ENCODE results near the gene MCOLN2. TPM values are rescaled to one million over a fixed set of nuclear protein-coding genes. Genes with fewer than 3 reads are reported as not detected.

Gene MCOLN2
- total RNA-seq, 1 donor from 2014 or later = 0.29 TPM

GRCh38 chr1:84971957-84972356 is 25.0 kb downstream of the MCOLN2 start:
- Mint-ChIP-seq H3K27ac (no peak overlapping the region), H3K36me3 (ENCODE audit: insufficient read depth) (no peaks in the 10 kb centered on the region), H3K9me3 (ENCODE audit: low read depth) (no peaks in the 10 kb centered on the region), H3K4me3 (ENCODE audit: low read depth) (no peak overlapping the region), H3K4me1 (ENCODE audit: low read depth) (no peaks in the 10 kb centered on the region), H3K27me3 (no peaks in the 10 kb centered on the region)
- no peak for TF ChIP-seq CTCF (IDR thresholded peaks at IDR 0.05; ENCODE audit: unreplicated experiment)
- no peak for DNase-seq (ENCODE audit: low spot score, unreplicated experiment)

GRCh38 chr1:84969489-84970250 is 27.2 kb downstream of the MCOLN2 start:
- H3K9me3 Mint-ChIP-seq (ENCODE audit: low read depth) = no peaks in the 10 kb centered on the region
- no peak overlapping the region for H3K4me3 Mint-ChIP-seq (ENCODE audit: low read depth)
- TF ChIP-seq CTCF (IDR thresholded peaks at IDR 0.05; ENCODE audit: unreplicated experiment) = no peak
- H3K27ac Mint-ChIP-seq = no peak overlapping the region
- no peaks in the 10 kb centered on the region for H3K4me1 Mint-ChIP-seq (ENCODE audit: low read depth)
- no peaks in the 10 kb centered on the region for H3K27me3 Mint-ChIP-seq
- H3K36me3 Mint-ChIP-seq (ENCODE audit: insufficient read depth) = no peaks in the 10 kb centered on the region
- DNase-seq (ENCODE audit: low spot score, unreplicated experiment) = no peak

- TF ChIP-seq CTCF (IDR thresholded peaks at IDR 0.05; ENCODE audit: unreplicated experiment) = no peak
- no peak for DNase-seq (ENCODE audit: low spot score, unreplicated experiment)
- Mint-ChIP-seq H3K27ac (no peak overlapping the region), H3K4me1 (ENCODE audit: low read depth) (no peaks in the 10 kb centered on the region), H3K4me3 (ENCODE audit: low read depth) (no peak overlapping the region), H3K27me3 (no peaks in the 10 kb centered on the region), H3K36me3 (ENCODE audit: insufficient read depth) (no peaks in the 10 kb centered on the region), H3K9me3 (ENCODE audit: low read depth) (no peaks in the 10 kb centered on the region)
These were observed 28.0 kb downstream of the MCOLN2 start for GRCh38 chr1:84968865-84969264.

GRCh38 chr1:84968101-84968500 is 28.8 kb downstream of the MCOLN2 start:
- Mint-ChIP-seq H3K9me3 (ENCODE audit: low read depth) (no peaks in the 10 kb centered on the region), H3K36me3 (ENCODE audit: insufficient read depth) (no peaks in the 10 kb centered on the region), H3K4me1 (ENCODE audit: low read depth) (no peaks in the 10 kb centered on the region), H3K4me3 (ENCODE audit: low read depth) (no peak overlapping the region), H3K27me3 (no peaks in the 10 kb centered on the region), H3K27ac (no peak overlapping the region)
- DNase-seq (ENCODE audit: low spot score, unreplicated experiment) = no peak
- TF ChIP-seq CTCF (IDR thresholded peaks at IDR 0.05; ENCODE audit: unreplicated experiment) = no peak

- no peak for TF ChIP-seq CTCF (IDR thresholded peaks at IDR 0.05; ENCODE audit: unreplicated experiment)
- H3K4me3 Mint-ChIP-seq (ENCODE audit: low read depth) = no peak overlapping the region
- no peaks in the 10 kb centered on the region for H3K27me3 Mint-ChIP-seq
- H3K27ac Mint-ChIP-seq = no peak overlapping the region
- H3K4me1 Mint-ChIP-seq (ENCODE audit: low read depth) = no peaks in the 10 kb centered on the region
- no peaks in the 10 kb centered on the region for H3K9me3 Mint-ChIP-seq (ENCODE audit: low read depth)
- no peaks in the 10 kb centered on the region for H3K36me3 Mint-ChIP-seq (ENCODE audit: insufficient read depth)
- no peak for DNase-seq (ENCODE audit: low spot score, unreplicated experiment)
These were observed 29.2 kb downstream of the MCOLN2 start for GRCh38 chr1:84967666-84968065.

Measured in progenitor cell of endocrine pancreas (in vitro differentiated cells).